ENCODE data around the gene EHBP1L1.

- TF ChIP-seq EP300 (IDR thresholded peaks at IDR 0.05) (no peak), CTCF (IDR thresholded peaks at IDR 0.05) (no peak)
Observed at GRCh38 chr11:65554057-65554818, 21.6 kb upstream of the EHBP1L1 start.

Measured in tibial nerve (tissue), 4 donors.